Stomach smooth muscle (tissue), 2 donors: ENCODE data around the gene SLC6A18.

ENCODE experiments used
- H3K27ac ChIP-seq: one replicate; pipeline ENCODE4 v1.7.0; 2013; ENCODE audit warnings: mild to moderate bottlenecking, low read length, inconsistent platforms
- H3K27me3 ChIP-seq, 2 donors: one replicate each; pipeline ENCODE4 v1.7.0; 2013; ENCODE audit warnings: low read length in 2 of 2; ENCODE audit not compliant: insufficient read depth in 2 of 2, control insufficient read depth in 1 of 2
- H3K36me3 ChIP-seq, 2 donors: one replicate each; pipeline ENCODE4 v1.7.0; 2013; ENCODE audit warnings: low read length in 2 of 2; ENCODE audit not compliant: control insufficient read depth in 2 of 2, insufficient read depth in 2 of 2
- H3K4me1 ChIP-seq: one replicate; pipeline ENCODE4 v1.7.0; 2013; ENCODE audit warnings: low read length; ENCODE audit not compliant: control insufficient read depth, insufficient read depth
- H3K4me3 ChIP-seq, 2 donors: one replicate each; pipeline ENCODE4 v1.7.0; 2013; ENCODE audit warnings: low read length in 2 of 2
- H3K9ac ChIP-seq, 2 donors: one replicate each; pipeline ENCODE4 v1.7.0; 2013; ENCODE audit warnings: low read length in 2 of 2, mild to moderate bottlenecking in 1 of 2
- H3K9me3 ChIP-seq, 2 donors: one replicate each; pipeline ENCODE4 v1.7.0; 2013; ENCODE audit warnings: low read length in 2 of 2; ENCODE audit not compliant: control insufficient read depth in 2 of 2
- donor health status: healthy.
- donor health status: Pancreatic carcinoma.

Gene SLC6A18

GRCh38 chr5:1239505-1240251 is 14.5 kb downstream of the SLC6A18 start:
- Histone ChIP-seq H3K4me1 (no peaks in the 10 kb centered on the region), H3K27ac (no peak overlapping the region), H3K4me3 (no peak overlapping the region), H3K9me3 (peaks cover 6 to 23% of the 10 kb centered on the region in 2 donors), H3K9ac (no peak overlapping the region), H3K36me3 (no peaks in the 10 kb centered on the region), H3K27me3 (peaks cover 3 to 8% of the 10 kb centered on the region in 2 donors)

GRCh38 chr5:1240496-1241260 is 15.5 kb downstream of the SLC6A18 start:
- Histone ChIP-seq H3K4me3 (no peak overlapping the region), H3K27me3 (peaks cover 13 to 16% of the 10 kb centered on the region in 2 donors), H3K27ac (no peak overlapping the region), H3K36me3 (no peaks in the 10 kb centered on the region), H3K4me1 (no peaks in the 10 kb centered on the region), H3K9ac (no peak overlapping the region), H3K9me3 (peaks cover 6 to 13% of the 10 kb centered on the region in 2 donors)

GRCh38 chr5:1241509-1242080 is 16.4 kb downstream of the SLC6A18 start:
- no peak overlapping the region for H3K27ac ChIP-seq

GRCh38 chr5:1242733-1243486 is 17.7 kb downstream of the SLC6A18 start:
- no peak overlapping the region for H3K9ac ChIP-seq
- no peaks in the 10 kb centered on the region for H3K36me3 ChIP-seq
- peaks cover 21 to 29% of the 10 kb centered on the region in 2 donors for H3K27me3 ChIP-seq
- H3K9me3 ChIP-seq: no peaks in the 10 kb centered on the region
- H3K4me3 ChIP-seq: no peak overlapping the region
- no peak overlapping the region for H3K27ac ChIP-seq
- no peaks in the 10 kb centered on the region for H3K4me1 ChIP-seq

More at GRCh38 chr5:1241509-1242080, 16.4 kb downstream of the SLC6A18 start:
- Histone ChIP-seq H3K36me3 (no peaks in the 10 kb centered on the region), H3K9ac (no peak overlapping the region), H3K4me3 (no peak overlapping the region), H3K9me3 (peaks cover 0 to 5% of the 10 kb centered on the region in 2 donors), H3K4me1 (no peaks in the 10 kb centered on the region), H3K27me3 (peaks cover 18 to 19% of the 10 kb centered on the region in 2 donors)

- Histone ChIP-seq H3K9ac (no peak overlapping the region), H3K27ac (no peak overlapping the region), H3K27me3 (peaks cover 28 to 33% of the 10 kb centered on the region in 2 donors), H3K4me3 (no peak overlapping the region), H3K36me3 (no peaks in the 10 kb centered on the region), H3K9me3 (no peaks in the 10 kb centered on the region), H3K4me1 (no peaks in the 10 kb centered on the region)
These were observed 18.4 kb downstream of the SLC6A18 start for GRCh38 chr5:1243487-1244130.

- Histone ChIP-seq H3K9me3 (no peaks in the 10 kb centered on the region), H3K27ac (no peak overlapping the region), H3K36me3 (no peaks in the 10 kb centered on the region), H3K9ac (no peak overlapping the region), H3K4me1 (no peaks in the 10 kb centered on the region), H3K4me3 (no peak overlapping the region), H3K27me3 (peaks cover 29 to 33% of the 10 kb centered on the region in 2 donors)
These were observed 19.1 kb downstream of the SLC6A18 start for GRCh38 chr5:1244255-1244654.

- Histone ChIP-seq H3K4me1 (no peaks in the 10 kb centered on the region), H3K36me3 (no peaks in the 10 kb centered on the region), H3K27ac (no peak overlapping the region), H3K4me3 (no peak overlapping the region), H3K27me3 (peaks cover 29 to 34% of the 10 kb centered on the region in 2 donors), H3K9ac (no peak overlapping the region), H3K9me3 (no peaks in the 10 kb centered on the region)
These were observed 19.8 kb downstream of the SLC6A18 start for GRCh38 chr5:1244976-1245375.

- Histone ChIP-seq H3K4me3 (no peak overlapping the region), H3K9me3 (no peaks in the 10 kb centered on the region), H3K9ac (no peak overlapping the region), H3K4me1 (no peaks in the 10 kb centered on the region), H3K27me3 (peaks cover 29 to 34% of the 10 kb centered on the region in 2 donors), H3K36me3 (no peaks in the 10 kb centered on the region), H3K27ac (no peak overlapping the region)
These were observed 20.9 kb downstream of the SLC6A18 start for GRCh38 chr5:1245905-1246576.

- peaks cover 32 to 34% of the 10 kb centered on the region in 2 donors for H3K27me3 ChIP-seq
- no peaks in the 10 kb centered on the region for H3K36me3 ChIP-seq
- no peak overlapping the region for H3K9ac ChIP-seq
- H3K27ac ChIP-seq: no peak overlapping the region
- no peaks in the 10 kb centered on the region for H3K4me1 ChIP-seq
- H3K4me3 ChIP-seq: no peak overlapping the region
- no peaks in the 10 kb centered on the region for H3K9me3 ChIP-seq
These were observed 21.7 kb downstream of the SLC6A18 start for GRCh38 chr5:1246711-1247431.
